GM19239 (cell line): ENCODE measurements around the gene RNF207.

ENCODE experiments used
- DNase-seq: peaks from one replicate; pipeline ENCODE4 v3.0.0; 2011; ENCODE audit warnings: low spot score; ENCODE audit not compliant: insufficient read length
- FAIRE-seq: peaks from 2 replicates; lab custom pipeline; 2011; peaks lifted over from hg19 to GRCh38; lab: Jason Lieb, UNC

Gene RNF207

DNA sequence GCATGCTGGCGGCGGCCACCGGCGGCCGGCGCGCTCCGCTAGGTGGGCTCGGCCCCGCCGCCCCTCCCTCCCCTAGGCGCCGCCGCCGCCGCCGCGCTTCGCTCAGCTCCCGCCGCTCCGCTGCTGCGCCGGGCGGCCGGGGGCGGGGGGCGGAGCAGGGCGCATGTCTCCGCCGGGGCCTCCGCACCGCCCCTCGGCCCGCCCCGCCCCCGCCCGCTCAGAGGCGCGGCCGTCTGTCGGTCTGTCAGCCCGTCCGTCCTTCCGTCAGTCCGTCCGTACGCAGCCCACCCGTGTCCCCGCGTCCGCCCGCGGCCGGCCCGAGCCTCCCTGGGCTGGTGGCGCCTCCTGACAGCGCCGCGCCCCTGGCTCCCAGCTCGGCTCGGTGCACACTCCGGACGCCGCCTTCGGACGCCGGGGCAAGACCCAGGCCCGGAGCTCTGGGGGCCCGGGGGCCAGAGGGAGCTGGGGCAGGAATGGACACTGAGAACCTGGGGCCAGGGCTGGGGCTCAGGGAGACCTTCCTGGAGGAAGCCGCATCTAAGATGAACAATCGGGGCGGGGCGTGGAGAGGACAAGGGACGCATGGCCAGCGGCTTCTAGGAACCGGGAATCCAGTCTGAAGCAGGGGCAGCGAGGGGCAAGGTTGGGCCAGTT, 55.2 kb downstream of the RNF207 start, which contains the start of gene GPR153:
Gene GPR153 (minus strand): TSS at position 138 of the 654 bp plus-strand sequence. CDS start 6,193 bp downstream, outside the sequence.
- peak; percentile 73 for DNase-seq
- FAIRE-seq = no peak

DNA sequence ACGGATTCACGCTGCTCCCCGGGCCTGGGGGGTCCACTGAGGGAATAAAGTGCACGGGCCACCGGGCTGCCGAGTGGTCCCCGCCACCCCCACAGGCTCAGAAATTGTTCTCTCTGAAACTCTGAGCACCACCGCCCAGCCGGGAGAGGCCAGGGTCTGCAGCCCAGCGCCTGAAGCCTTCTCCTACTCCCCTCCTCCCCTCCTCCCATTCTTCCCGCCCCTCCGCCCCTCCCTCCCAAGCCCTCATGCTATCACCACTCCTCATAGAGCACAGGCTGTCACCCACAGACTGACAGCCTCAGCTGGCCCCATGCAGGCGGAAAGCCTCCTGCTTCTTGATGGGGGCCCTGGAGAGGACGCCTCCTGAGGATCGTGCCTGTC, 55.7 kb downstream of the RNF207 start:
- FAIRE-seq (no peak), DNase-seq (no peak)

DNA sequence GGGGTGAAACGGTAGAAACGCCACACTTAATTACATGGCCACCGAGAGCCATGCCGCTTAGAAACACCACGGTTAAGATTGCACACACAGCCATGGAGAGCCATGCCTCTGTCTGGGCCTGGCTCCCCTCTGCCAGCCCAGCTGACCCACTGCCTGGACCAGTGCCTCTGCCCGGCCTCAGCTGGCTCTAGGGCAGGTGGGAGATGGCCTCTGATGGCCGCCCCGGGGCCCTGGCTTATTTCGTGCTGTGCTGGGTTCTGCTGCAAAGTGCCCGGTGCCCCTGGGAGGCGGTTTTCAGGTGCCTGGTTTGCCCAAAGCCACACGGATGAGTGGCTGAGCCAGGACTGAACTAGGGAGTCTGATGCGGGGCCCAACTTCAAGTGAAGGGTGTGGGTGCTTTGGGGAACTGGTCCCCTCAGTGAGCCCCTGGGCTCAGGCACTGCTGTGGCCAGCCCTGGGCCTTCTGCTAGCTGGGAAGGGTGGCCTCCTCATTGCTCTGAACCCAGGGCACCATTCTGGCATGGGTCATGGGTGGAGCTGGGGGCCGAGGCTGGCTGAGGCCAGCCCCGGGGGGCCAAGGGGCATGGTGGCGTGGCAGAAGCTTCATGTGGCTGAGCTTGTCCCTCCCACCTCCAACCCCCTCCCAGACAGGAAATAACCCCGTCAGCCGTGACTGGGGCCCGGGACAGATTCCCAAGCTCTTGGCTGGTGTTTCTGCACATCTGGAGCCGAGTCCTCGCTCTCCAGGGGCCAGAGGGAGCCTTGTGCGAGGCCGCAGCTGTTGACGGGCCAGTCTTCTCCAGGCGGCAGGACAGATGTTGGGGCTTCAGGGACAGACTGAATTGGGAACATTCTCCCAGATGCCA, 56.9 kb downstream of the RNF207 start:
- FAIRE-seq (no peak), DNase-seq (no peak)

DNA sequence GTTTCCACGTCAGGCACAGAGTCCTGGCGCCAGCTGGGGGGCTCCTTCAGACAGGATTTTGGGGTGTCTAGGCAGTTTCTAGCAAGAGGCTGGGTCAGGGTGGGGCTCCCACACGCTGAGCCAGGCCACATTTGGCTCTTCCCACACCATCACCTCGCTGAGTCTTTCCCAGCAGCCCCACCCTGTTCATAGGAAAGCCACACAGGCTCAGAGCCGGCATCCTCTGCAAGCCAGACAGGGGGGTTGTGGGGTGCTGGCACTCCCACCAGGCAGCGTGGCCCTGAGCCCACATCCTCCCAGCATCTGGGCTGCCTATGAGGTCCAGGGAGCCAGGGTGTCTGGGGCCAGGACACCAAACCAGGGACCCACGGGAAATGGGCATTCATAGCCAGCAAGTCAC, 57.8 kb downstream of the RNF207 start:
- DNase-seq = no peak
- FAIRE-seq = no peak

GRCh38 chr1:6265151-6265550, 59.2 kb downstream of the RNF207 start:
- FAIRE-seq = no peak
- DNase-seq = no peak

- no peak for DNase-seq
- FAIRE-seq = no peak
These were observed 60.7 kb downstream of the RNF207 start for GRCh38 chr1:6266641-6267040.

DNA sequence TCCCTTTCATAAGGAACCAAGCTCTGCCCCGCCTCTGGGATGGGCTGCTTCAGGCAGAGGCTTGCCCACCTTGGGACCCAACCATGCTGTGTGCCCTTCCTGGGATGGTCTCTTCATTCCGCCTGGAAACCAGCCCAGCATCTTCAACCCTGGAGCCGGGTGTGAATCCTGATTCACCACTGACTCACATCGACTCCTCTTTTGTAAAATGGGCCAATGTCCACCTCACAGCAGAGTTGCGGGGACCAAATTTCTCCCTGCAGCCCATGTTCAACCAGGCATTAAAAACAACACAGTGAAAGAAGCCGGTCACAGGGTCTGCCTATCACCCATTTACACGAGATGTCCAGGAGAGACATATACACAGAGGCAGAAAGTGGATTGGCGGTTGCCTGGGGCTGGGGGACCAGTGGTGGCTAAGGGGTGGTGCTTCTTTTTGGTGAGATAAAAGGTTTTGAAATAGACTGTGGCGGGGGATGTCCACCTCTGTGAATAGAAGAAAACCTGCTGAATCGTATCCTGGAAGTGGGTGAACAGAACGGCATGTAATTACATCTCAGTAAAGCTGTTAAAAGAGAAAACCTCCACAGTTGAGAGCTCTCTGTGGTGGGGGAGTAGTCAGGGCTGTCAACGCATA, 61.9 kb downstream of the RNF207 start:
- DNase-seq (no peak), FAIRE-seq (no peak)

DNA sequence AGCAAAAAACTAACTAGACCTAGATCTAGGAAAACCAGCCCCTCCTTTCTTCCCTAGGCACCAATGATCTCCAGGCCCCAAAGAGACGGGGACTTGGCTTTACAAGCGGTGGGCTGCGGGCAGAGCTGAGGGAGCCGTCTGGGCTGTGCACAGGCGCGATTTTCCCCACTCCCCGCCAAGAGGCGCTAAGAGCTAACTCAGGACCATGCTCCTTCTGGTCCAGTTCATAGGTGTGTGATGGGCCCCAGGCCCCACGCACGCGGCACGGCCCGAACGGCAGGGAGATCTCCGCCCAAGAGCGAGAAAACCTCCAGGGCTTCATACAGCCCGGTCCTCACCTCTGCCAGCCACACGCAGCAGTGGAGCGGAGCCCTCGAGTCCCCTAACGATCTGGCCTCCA, 62.5 kb downstream of the RNF207 start:
- DNase-seq (no peak), FAIRE-seq (no peak)

GRCh38 chr1:6269296-6269695, 63.4 kb downstream of the RNF207 start:
- DNase-seq (no peak), FAIRE-seq (no peak)

- FAIRE-seq (no peak), DNase-seq (no peak)
These were observed 63.9 kb downstream of the RNF207 start for GRCh38 chr1:6269720-6270400.

- DNase-seq = no peak
- FAIRE-seq = no peak
These were observed 64.5 kb downstream of the RNF207 start for GRCh38 chr1:6270401-6270800.
